NCI-H128 (cell line): Measurements from ENCODE around the gene TRUB1.
"Not testable (repeated sequence)": the region's sequence is repeated elsewhere in the genome, so short reads cannot be mapped to it uniquely, and the experiment has no call there.

ENCODE experiments used
- DNase-seq: peaks from one replicate; lab custom pipeline; 2025; ENCODE audit not compliant: unreplicated experiment; lab: John Stamatoyannopoulos, UW

The TRUB1 gene

DNA sequence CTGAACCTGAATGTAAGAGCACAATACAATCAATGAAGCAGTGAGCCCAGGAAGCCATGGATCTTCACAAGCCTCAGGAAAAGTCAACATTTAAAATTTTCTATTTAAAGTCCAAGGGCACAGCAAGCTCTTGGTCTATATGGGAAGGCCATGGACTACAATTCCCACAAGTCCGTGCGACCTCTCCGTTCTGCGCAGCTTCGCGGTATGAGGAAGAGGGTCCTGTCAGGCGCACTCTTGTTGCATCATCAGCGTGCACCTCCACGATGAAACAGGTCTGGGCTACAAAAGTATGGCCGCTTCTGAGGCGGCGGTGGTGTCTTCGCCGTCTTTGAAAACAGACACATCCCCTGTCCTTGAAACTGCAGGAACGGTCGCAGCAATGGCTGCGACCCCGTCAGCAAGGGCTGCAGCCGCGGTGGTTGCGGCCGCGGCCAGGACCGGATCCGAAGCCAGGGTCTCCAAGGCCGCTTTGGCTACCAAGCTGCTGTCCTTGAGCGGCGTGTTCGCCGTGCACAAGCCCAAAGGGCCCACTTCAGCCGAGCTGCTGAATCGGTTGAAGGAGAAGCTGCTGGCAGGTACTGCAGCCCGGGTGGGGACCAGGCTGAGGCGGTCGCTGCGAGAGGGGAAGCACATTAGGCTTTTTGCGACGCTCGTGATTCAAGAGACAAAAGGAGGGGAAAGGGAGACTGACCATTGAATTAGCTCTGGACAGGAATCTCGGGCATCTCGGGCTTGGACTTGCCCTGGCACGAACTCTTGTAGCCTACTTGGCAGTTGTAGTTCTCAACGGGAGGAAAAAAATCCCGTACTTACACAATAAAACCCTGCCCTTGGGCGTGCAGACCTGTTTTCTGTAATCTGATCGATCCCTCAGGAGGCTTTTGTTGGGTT lies at the start of gene TRUB1:
TRUB1 (plus strand) TSS at position 234 of the 894 bp plus-strand sequence; CDS start at position 293, 59 bp downstream.
- DNase-seq, result peak; percentile 44

DNA sequence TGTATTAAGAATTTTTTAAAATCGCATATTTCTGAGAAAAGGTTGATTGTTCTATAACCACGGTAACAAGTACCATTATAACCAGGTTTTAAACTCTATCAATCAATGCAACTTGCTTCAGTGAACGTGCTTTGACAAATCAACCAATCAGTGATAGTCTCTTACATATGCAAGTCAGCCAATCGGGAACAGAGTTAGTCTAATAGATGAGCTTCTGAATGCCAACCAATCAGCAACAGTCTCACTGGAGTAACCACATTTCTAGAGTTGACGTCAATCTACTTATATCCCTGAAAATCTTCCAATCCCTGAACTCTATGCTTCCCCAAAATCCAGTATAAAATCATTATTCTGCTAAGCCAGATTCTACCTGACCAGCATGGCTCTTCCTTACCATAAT lies 44.7 kb upstream of the TRUB1 start:
- no peak for DNase-seq

DNA sequence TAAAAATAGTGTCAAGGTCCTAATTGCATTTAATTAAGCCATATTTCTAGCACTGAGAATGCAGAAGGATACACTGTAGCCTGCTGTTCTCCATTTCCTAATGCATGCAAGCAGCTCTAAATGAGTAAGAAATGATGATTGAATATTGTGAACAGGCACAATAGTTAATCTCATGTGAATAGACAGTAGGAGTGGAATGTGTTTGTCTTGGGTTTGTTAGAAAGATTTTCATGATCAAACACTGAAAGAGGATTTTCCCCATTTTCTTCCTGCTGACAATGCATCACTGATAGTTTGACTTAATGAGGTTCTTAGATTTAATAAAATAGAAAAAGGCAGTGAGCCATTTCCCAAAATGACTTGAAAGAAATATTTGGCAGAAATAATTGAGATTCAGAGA lies 43.1 kb upstream of the TRUB1 start:
- DNase-seq, result no peak

DNA sequence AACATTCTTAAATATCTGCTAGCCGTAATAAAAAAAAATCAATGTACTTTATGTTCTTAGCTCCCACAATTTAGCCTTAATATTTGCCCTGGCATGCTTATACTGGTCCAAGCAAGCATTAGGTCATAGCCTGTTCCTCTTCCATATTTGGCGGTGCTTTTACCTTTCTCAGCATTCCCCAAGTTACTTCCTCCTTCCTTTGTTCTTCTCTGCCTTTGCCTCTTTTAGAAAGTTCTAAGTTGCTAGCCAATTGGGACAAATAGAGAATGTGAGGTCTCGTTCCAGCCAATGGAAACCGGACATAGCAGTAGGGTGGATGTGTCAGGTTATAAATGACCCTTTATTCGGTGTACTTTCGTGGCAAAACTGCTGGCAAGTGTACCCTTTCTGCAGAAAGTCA lies 41.0 kb upstream of the TRUB1 start:
- DNase-seq, result not testable (repeated sequence)

DNA sequence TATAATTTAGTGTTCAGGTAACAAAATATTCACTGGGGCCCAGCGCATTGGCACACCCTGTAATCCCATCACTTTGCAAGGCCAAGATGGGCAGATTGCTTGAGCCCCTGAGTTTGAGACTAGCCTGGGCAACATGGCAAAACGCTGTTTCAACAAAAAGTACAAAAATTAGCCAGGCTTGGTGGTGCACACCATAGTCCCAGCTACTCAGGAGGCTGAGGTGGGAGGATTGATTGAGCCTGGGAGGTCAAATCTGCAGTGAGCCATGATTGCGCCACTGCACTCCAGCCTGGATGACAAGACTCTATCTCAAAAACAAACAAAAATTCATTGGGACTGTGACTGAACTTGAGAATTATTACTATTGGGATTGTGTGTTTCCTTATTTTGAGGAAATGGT lies 40.4 kb upstream of the TRUB1 start:
- no peak for DNase-seq

DNA sequence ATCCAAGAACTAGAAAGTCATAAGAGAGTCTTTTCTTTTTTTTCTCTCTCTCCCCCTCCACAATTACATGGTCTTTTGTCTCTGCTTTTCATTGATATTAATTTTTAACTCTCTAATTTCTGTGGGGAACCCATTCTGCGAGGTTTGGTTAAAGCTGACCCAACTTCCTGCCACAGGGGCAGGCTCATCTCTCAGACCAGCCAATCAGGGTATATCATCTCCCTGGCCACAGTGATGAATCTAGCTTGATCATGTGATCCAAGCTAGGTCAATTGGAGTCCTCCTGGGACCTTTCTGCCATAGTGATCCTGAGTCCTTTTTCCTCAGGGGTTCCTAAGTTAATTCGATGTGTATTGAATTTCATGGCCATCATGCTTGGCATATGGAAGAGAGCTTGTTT lies 38.0 kb upstream of the TRUB1 start:
- no peak for DNase-seq

DNA sequence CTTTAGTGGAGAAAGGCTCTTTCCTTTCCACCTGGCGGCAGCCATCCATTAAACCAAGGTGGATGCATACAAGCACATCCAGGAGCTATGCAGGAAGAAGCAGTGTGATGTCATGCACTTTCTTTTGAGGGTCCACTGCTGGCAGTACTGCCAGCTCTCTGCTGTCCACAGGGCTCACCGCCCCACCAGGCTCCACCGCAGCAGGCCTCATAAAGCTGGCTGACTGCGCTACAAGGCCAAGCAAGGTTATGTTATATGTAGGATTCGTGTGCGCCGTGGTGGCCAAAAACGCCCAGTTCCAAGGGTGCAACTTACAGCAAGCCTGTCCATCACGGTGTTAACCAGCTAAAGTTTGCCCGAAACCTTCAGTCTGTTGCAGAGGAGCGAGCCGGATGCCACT lies 37.3 kb upstream of the TRUB1 start:
- DNase-seq, result no peak

DNA sequence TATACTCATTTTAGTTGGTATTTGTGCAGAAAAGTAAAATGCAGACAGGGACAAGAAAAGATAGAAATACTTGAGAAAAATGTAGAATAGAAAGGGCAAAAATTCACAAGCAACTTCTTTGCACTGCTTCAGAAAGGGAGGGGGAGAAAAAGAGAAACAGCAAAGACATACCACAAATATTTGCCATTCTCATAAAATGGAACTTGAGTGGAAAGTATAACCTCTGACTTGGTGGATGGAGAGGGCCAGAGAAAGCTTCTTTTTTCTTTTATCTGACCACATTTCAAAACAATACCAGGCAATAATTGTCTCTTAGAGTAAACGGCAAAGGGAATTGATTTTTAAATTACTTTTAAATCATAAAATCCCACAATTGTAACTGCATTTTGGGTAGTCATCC lies 35.8 kb upstream of the TRUB1 start:
- DNase-seq, result no peak

DNA sequence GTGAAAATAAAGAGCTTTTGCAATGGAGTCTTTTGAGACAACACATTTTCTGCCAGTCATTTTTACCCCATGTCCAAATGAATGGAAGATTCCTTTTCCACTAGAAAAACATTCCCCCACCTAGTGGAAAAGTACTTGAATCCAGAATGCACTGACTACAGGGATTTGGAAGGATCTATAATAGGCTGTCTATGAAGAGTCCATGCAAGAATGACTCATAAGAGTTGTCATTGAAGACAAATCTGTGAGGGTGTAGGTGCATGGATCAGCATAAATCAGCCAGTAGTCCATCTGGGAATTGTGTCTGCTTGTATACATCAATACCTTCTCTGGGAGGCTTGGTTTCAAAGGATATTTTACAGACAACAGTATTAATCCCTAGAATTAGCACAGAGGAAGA lies 32.5 kb upstream of the TRUB1 start:
- no peak for DNase-seq

DNA sequence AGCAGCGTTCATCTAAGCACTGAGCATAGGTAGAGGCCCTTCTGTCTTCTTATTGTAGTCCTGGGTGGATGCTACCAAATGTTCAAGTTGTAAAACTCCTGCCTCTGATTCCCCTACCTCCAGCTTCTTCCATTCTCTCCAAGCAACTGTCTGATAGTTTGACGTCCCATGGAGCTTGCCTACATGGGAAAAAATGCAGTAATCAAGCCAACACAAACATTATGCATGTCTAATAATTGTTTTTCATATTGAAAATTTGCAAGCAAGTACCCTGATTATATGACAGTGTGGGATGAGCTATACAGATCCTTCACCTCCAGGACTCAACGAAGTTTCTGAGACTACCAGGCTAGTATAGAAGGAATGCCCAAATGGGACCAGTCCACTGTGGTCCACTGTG lies 31.0 kb upstream of the TRUB1 start:
- DNase-seq, result no peak

DNA sequence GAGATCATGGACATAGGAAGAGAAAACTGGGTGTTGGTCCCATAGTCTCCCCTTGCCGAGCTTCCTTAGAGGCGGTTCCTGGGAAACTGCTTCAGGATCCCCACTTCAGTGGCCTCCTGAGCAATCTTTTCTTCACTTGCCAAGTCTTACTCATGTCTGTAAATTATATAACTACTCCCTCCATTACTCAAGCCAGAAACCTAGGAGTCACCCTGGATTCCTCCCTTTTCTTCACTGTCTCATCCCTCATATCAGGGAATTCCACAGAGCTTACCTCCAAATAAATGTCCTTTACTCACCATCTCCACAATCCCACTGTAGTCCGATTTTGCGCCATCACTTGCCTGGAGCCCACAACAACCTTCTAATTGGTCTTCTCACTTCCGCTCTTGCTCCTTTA lies 29.1 kb upstream of the TRUB1 start:
- no peak for DNase-seq

DNA sequence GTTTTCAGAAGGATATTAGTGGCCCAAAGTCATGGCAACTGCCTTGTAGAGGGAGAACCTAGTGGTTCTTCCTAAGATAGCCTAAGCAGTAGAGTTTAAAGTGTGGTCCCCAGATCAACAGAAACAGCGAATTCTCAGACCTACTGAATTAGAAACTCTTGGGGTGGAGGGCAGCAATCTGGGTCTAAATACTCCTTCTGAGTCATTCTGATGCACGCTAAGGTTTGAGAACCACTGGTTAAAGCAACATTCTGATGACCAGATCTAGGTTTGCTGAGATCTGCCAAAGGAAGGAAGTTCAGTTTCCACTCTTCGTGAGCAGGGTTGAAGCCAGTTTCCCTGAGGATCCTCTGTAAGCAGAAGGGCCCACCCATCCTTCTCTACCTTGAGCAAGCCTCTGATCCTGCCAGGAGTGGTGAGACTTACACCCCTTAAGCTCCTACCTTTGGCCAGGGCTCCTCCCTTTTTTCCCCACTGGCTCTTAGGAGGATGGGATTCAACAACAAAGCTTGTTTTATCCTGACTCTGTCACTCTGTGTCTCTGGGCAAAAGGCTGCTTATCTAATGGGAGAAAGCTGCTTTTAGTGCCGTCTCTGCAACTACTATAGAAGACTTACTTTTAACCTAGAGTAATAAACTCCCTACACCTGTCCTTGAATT lies 26.8 kb upstream of the TRUB1 start:
- DNase-seq, result no peak

DNA sequence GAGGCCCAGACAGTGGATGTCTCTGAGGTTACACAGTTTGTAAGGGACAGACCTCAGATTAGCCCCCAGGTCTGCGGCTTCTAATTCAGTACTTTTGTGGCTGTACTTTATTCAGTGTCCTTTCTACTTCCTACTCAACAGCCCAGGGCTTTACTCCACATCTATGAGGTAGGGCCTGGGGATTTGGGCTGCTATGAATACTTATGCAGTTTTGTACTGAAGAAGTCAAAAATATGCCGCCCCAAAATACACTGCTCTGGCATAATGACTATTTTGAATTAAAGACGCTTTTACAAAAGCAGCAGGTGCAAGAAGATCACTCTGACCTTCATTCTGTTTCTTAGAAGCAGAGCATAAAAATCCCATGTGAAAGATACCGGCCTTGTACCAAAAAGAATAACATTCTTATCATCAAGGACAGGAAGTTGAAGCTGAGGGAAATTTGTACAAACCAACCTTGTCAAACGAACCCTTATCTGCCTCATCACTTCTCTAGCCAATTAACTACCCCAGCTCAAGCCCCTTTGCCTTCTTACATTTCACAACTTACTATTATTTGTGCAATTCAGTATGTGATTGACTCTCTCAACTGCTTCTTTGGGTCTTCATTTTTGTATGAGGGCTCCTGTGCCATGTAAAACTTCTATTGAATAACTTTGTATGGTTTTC lies 26.1 kb upstream of the TRUB1 start:
- DNase-seq, result no peak

DNA sequence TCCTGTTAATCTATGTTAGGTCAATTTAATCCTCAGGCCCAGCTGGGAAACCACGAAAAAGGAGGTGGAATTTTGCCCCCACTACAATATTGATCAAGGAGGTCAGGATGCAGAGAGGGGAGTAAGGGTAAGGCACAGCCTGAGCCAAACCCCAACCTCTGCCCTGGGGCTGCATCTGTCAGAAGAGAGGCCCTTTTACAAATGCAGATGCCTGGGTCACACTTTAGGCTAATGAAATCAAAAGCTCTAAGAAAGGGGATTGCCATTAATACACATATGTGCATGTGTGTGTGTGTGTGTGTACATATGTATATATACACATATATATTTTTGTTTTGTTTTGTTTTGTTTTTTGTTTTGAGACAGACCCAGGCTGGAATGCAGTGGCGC lies 25.5 kb upstream of the TRUB1 start:
- DNase-seq, result no peak

DNA sequence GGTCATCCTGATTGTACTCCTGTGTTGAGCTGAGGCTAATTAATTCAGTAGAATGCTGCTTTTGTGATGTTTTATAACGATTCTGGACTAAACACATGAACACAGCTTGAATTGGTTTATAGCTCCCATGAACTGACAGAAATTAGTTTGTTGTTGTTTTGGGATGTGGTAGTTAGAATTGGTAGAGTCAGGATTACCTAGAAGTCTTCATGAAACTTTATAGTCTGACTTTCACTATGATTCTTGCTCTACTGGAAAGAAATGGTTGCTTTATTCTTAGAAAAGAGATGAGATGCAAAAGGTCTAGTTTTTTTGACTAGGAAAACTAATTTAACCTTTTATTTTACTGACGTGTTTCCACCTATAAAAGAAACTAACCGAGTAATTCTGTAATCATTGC lies 23.4 kb upstream of the TRUB1 start:
- no peak for DNase-seq

DNA sequence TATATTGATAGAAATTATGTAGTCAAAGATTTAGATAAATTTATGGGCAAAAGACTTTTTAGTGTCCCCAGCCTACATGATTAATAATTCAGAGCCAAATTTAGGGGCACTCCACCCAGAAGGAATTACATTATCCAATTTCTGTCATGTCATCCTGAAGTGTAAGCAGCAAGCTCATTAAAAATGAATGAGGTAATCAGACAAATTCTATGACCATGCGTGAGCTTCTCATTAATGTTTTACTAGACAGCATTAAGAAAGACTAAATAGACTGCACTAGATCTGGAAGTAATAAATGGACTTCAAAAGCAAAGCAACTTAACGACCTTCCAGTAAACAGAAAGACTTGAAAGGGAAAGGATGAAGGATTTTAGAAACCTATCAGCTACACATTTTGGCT lies 22.7 kb upstream of the TRUB1 start:
- DNase-seq, result no peak

DNA sequence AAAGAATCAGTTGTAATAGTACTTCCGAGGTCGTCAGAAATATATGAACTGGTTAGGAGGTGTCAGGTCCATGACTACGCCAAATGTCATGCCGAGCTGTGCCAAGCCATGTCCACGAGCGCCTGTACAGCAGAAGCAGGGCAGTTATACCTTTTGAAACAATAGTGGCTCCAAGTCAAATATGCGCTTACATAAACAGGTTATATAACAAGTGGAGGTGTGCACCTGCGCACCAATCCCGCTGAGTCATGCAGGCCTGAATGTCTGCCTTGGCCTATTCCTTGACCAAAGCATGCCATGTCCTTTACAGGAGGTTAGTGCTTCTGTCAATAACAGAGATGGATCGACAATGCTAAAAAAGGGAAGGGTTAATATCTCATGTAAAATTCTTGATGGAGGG lies 21.3 kb upstream of the TRUB1 start:
- DNase-seq, result no peak

DNA sequence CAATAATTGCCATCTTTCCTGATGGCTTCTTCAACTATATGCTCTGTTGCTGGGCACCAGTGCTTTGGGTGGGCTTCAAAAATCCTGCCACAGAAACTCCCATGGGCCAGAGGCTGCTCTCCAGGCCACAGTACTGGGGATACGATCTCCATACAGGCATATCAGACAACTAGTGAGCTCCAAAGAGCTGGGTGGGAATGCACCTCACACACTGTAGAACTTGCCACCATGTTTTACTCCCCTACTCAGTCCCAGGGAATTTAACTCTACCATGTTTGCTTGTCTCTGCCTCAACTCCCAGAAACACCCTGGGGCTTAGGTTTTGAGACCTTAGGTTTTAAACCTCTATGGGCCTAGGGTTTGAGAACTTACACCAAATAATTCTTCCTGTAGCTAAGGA lies 20.5 kb upstream of the TRUB1 start:
- DNase-seq, result no peak

DNA sequence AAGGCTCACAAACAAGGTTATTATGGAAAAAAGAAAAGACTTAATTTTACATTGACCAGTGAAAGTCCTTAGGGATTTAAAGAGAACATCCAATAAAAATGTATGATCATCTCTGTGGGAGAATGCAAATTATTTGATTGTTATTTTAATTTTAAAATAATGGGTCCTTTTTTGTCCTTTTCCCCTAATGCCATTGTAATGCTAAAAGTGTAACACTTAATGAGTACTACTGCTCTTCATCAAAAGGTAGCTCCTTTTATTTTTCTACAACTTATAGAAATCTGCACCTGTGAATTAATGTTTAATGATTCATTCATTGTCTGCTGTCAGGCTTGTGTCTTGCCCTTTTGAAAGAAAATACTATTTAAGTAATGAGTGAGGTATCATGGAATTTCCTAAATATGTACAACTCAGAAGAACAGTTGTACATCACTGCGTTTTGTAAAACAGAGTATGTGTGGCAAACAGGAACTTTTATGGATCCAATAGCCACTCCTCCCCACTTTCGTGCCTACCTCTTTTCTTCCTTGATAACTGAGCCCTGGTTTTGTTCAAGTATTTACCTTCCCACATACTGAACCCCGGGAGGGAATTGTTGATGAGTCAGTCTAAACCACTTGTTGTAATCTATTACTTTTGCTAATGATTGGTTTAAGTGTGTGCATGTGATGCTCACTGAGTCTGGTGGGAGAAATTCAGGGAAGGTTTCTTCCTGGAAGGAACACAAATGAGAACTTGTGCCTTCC lies 19.9 kb upstream of the TRUB1 start:
- DNase-seq, result no peak

DNA sequence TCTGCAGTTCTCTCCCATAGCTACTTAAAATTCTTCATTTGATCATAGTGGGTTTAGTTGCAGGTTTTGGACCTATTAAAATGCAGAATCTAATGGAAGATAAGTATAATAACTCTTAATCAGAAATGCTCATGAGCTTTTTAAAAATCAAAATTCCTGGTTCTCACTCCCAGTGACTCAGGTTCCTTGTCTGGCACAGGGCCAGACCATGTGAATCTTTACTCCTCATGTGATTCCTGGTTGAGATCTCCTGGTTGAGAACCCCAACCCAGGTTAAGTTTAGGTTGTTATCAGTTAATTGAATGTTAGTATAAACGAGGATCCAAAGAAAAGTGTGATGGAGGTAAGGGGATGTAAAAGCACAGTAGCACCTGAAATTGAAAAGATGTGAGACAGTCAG lies 17.5 kb upstream of the TRUB1 start:
- DNase-seq, result no peak

DNA sequence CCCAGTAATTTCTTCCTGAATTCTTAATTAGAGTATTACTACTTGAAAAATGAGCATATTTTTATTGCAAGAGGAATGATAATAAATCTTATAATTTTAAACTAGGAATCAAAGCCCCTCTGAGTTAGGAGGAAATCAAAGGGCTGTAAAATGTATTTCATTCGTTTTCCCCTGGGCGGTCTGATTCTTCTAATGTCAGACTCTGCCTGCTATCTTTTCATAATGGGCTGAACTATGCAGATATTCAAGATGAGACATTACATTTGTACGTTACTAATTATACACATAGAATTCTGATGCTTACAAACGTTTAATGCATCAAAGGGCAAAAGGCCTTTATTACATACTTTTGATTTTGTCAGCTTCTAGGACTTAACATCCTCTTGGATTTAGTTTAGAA lies 16.0 kb upstream of the TRUB1 start:
- no peak for DNase-seq
